Heart left ventricle (tissue), 13 donors: ENCODE measurements around the gene DYNC1LI1.

Source experiments
- CTCF ChIP-seq, 12 donors: fragments of 200-600 bp; sonication (generic) in 4 of 12; IDR thresholded peaks; one replicate each; pipeline versions ENCODE4 v1.5.0 to v1.8.0; 2018 to 2022; ENCODE audit warnings: antibody characterized with exemption in 12 of 12, mild to moderate bottlenecking in 5 of 12
- POLR2A ChIP-seq, 2 donors: fragments of 450-650 bp; IDR thresholded peaks; one replicate each; pipeline ENCODE4 v1.6.1; 2017; ENCODE audit warnings: antibody characterized with exemption in 2 of 2, mild to moderate bottlenecking in 2 of 2, moderate library complexity in 2 of 2
- donor health status: ischemic (EF 13 %, LVEDD 7.1; RV severe dilation, severe dysfunction).
- donor health status: DM: no; HTN: yes; CAD: no.
- donor health status: DM: no; HTN: no; CAD: no.
- donor health status: ischemic (EF 25% LVEDD 6.9; RV normal size, moderate dysfunction).
- donor health status: ischemic (EF 25% LVEDD 5.7; RV mildly dilated, moderate dysfunction).
- donor health status: ischemic (EF 35%, LVEDD 5.7; RV mildly dilated, moderate dysfunction).
- donor health status: nonischemic (EF 11% LVEDD 7.7; RV severe dilation, severe dysfunction).
- donor health status: DM: yes; HTN: yes; CAD: no.
- donor health status: PGD.
- donor health status: ischemic (EF 29% LVEDD 5.4; RV normal size, mild dysfunction).
- donor health status: nonischemic (EF 23%, LVEDD 6.1; RV moderate dilation, normal function).

DNA sequence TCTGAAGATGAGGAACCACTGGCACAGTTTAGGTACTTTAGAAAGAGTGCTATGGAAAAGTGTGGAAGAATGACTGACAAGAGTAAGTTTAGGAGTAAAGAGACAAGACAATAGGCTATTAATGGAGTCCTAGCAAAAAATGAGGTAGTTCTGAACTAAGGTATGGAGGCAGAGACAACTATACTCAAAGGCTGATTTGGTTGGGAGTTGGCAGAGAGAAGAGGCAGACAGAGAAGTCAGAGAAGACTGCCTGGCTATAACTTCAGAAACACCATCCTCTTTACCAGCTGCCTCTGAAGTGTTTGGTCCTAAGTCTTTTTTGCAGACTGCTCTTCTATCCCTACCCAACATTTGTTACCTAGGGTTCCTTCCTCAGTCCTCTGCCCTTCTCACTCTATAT lies 19.2 kb downstream of the DYNC1LI1 start:
- TF ChIP-seq CTCF (IDR thresholded peaks at IDR 0.05) (no peak), POLR2A (IDR thresholded peaks at IDR 0.05) (no peak)
